Measurements from ENCODE around the gene NFIA. TPM values are rescaled to one million over a fixed set of nuclear protein-coding genes. Genes with fewer than 3 reads are reported as not detected.

NFIA gene
- total RNA-seq, 1 experiment from 2014 or later: 20.9 TPM

DNA sequence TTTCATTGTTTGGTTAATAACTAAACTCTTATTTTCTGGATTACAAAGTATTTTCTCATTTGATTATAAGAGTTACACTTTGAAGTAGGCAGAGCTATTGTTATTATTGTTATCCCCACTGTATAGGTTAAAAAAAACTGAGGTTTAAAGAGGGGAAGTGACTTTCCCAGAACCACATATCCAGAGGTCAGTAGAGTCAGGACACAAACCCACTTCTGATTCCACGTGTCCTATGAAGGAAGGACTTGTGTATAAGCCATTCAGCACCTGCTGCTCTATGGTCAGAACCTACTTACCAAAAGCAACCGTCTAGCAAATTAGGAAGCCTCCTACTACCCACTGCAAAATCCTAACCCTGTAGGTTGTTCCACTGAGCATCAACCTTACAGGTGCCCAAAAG is 351.3 kb downstream of the NFIA start:
- no peak overlapping the region for H3K4me3 ChIP-seq (ENCODE audit: low read depth in 2 of 2, low read length in 2 of 2)
- H3K9me3 ChIP-seq (ENCODE audit: control insufficient read depth, insufficient read depth, low read depth, low read length): no peaks in the 10 kb centered on the region
- TF ChIP-seq POLR2AphosphoS5 (IDR thresholded peaks at IDR 0.05; ENCODE audit: low read depth, low read length): no peak
- TF ChIP-seq, protein P1, sequence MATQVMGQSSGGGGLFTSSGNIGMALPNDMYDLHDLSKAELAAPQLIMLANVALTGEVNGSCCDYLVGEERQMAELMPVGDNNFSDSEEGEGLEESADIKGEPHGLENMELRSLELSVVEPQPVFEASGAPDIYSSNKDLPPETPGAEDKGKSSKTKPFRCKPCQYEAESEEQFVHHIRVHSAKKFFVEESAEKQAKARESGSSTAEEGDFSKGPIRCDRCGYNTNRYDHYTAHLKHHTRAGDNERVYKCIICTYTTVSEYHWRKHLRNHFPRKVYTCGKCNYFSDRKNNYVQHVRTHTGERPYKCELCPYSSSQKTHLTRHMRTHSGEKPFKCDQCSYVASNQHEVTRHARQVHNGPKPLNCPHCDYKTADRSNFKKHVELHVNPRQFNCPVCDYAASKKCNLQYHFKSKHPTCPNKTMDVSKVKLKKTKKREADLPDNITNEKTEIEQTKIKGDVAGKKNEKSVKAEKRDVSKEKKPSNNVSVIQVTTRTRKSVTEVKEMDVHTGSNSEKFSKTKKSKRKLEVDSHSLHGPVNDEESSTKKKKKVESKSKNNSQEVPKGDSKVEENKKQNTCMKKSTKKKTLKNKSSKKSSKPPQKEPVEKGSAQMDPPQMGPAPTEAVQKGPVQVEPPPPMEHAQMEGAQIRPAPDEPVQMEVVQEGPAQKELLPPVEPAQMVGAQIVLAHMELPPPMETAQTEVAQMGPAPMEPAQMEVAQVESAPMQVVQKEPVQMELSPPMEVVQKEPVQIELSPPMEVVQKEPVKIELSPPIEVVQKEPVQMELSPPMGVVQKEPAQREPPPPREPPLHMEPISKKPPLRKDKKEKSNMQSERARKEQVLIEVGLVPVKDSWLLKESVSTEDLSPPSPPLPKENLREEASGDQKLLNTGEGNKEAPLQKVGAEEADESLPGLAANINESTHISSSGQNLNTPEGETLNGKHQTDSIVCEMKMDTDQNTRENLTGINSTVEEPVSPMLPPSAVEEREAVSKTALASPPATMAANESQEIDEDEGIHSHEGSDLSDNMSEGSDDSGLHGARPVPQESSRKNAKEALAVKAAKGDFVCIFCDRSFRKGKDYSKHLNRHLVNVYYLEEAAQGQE (IDR thresholded peaks at IDR 0.05; ENCODE audit: insufficient read depth in 1 of 2, low read depth in 2 of 2, low read length in 1 of 2): no peak
- TF ChIP-seq, protein P2, sequence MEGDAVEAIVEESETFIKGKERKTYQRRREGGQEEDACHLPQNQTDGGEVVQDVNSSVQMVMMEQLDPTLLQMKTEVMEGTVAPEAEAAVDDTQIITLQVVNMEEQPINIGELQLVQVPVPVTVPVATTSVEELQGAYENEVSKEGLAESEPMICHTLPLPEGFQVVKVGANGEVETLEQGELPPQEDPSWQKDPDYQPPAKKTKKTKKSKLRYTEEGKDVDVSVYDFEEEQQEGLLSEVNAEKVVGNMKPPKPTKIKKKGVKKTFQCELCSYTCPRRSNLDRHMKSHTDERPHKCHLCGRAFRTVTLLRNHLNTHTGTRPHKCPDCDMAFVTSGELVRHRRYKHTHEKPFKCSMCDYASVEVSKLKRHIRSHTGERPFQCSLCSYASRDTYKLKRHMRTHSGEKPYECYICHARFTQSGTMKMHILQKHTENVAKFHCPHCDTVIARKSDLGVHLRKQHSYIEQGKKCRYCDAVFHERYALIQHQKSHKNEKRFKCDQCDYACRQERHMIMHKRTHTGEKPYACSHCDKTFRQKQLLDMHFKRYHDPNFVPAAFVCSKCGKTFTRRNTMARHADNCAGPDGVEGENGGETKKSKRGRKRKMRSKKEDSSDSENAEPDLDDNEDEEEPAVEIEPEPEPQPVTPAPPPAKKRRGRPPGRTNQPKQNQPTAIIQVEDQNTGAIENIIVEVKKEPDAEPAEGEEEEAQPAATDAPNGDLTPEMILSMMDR (IDR thresholded peaks at IDR 0.05): no peak
- no peak for TF ChIP-seq TCF7L2 (IDR thresholded peaks at IDR 0.05; ENCODE audit: low read depth, low read length)
- TF ChIP-seq SIN3A (IDR thresholded peaks at IDR 0.05; ENCODE audit: borderline replicate concordance, insufficient read depth, low read depth, low read length): no peak
- BruUV-seq (replicated peaks): no TSS peak
- no peak overlapping the region for H3K27ac ChIP-seq (ENCODE audit: low read length)
- ATAC-seq (no peak), DNase-seq (ENCODE audit: low read depth, low spot score) (no peak)
- no peaks in the 10 kb centered on the region for H3K27me3 ChIP-seq (ENCODE audit: control insufficient read depth, insufficient read depth, low read length)
- no peaks in the 10 kb centered on the region for H3K36me3 ChIP-seq (ENCODE audit: control insufficient read depth, insufficient read depth, low read length)
- H3K4me1 ChIP-seq (ENCODE audit: control insufficient read depth, insufficient read depth, low read length): no peaks in the 10 kb centered on the region
- in situ Hi-C loops (cut with HindIII; ENCODE audit: low pct_unique_long_range_greater_than_20kb, low sequenced_read_pairs): no loop called here
- intact Hi-C loops (cut with micrococcal nuclease; ENCODE audit: unreplicated experiment): no loop called here
- POLR2A ChIA-PET: interaction anchor here (0.6 kb wide), 1 partner anchor 253 kb away, joined by 5 read pairs; no protein-coding TSS in a partner anchor
- CTCF ChIA-PET: no interaction called here

DNA sequence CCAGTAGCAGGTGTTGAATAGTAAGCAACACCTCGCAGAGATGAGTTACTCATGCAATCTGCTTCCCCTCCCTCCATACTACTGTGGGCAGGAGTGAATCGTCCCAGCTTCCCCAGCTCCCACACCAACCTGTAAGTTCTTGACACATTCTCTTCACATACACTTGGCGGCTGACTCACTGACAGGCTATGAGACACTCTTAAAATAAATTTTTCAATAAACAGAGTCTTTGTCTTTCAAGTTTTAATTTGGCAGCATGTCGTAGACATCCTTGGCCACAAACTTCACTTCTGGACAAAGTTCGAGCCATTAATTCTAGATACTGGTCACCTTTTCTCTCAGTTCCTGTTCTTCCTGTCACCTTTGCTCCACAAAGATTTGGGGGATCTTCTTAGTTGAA is 351.9 kb downstream of the NFIA start:
- no peaks in the 10 kb centered on the region for H3K36me3 ChIP-seq (ENCODE audit: control insufficient read depth, insufficient read depth, low read length)
- no peak overlapping the region for H3K27ac ChIP-seq (ENCODE audit: low read length)
- no peak overlapping the region for H3K4me3 ChIP-seq (ENCODE audit: low read depth in 2 of 2, low read length in 2 of 2)
- H3K4me1 ChIP-seq (ENCODE audit: control insufficient read depth, insufficient read depth, low read length): no peaks in the 10 kb centered on the region
- intact Hi-C loops (cut with micrococcal nuclease; ENCODE audit: unreplicated experiment): no loop called here
- in situ Hi-C loops (cut with HindIII; ENCODE audit: low pct_unique_long_range_greater_than_20kb, low sequenced_read_pairs): no loop called here
- H3K27me3 ChIP-seq (ENCODE audit: control insufficient read depth, insufficient read depth, low read length): no peaks in the 10 kb centered on the region
- H3K9me3 ChIP-seq (ENCODE audit: control insufficient read depth, insufficient read depth, low read depth, low read length): no peaks in the 10 kb centered on the region
- no TSS peak for BruUV-seq (replicated peaks)
- CTCF ChIA-PET: no interaction called here
- POLR2A ChIA-PET: interaction anchor here (0.6 kb wide), 1 partner anchor 254 kb away, joined by 5 read pairs; no protein-coding TSS in a partner anchor
- TF ChIP-seq, protein P2 (IDR thresholded peaks at IDR 0.05): no peak
- TF ChIP-seq SIN3A (IDR thresholded peaks at IDR 0.05; ENCODE audit: borderline replicate concordance, insufficient read depth, low read depth, low read length) (no peak), POLR2AphosphoS5 (IDR thresholded peaks at IDR 0.05; ENCODE audit: low read depth, low read length) (no peak)
- TF ChIP-seq, protein P1 (IDR thresholded peaks at IDR 0.05; ENCODE audit: insufficient read depth in 1 of 2, low read depth in 2 of 2, low read length in 1 of 2): no peak
- no peak for DNase-seq (ENCODE audit: low read depth, low spot score)
- no peak for ATAC-seq

Measured in Panc1 (cell line).